Liver (tissue), 9 donors: ENCODE results near the gene ECE1. TPM values are rescaled to one million over a fixed set of nuclear protein-coding genes. Genes with fewer than 3 reads are reported as not detected.

Source experiments
- DNase-seq: peaks from one replicate; pipeline ENCODE4 v3.0.0-alpha.2; 2017; ENCODE audit warnings: low spot score
- H3K27ac ChIP-seq, 2 donors: one replicate each; pipeline ENCODE4 v1.7.0; 2013; ENCODE audit warnings: inconsistent platforms in 2 of 2, low read length in 2 of 2, control low read depth in 1 of 2, low read depth in 1 of 2, mild to moderate bottlenecking in 1 of 2
- H3K27me3 ChIP-seq, 4 donors: one replicate each; pipeline versions ENCODE4 v1.6.1 to v1.7.0; 2013; ENCODE audit warnings: low read length in 3 of 4, inconsistent platforms in 1 of 4, mild to moderate bottlenecking in 1 of 4, moderate library complexity in 1 of 4; ENCODE audit not compliant: control insufficient read depth in 4 of 4, insufficient read depth in 4 of 4
- H3K36me3 ChIP-seq, 4 donors: one replicate each; pipeline versions ENCODE4 v1.6.1 to v1.7.0; 2013; ENCODE audit warnings: low read length in 3 of 4, mild to moderate bottlenecking in 3 of 4, low read depth in 1 of 4, moderate library complexity in 1 of 4; ENCODE audit not compliant: control insufficient read depth in 4 of 4, insufficient read depth in 3 of 4
- H3K4me1 ChIP-seq, 4 donors: one replicate each; pipeline versions ENCODE4 v1.6.1 to v1.7.0; 2013; ENCODE audit warnings: low read length in 3 of 4, mild to moderate bottlenecking in 3 of 4, moderate library complexity in 1 of 4; ENCODE audit not compliant: control insufficient read depth in 4 of 4, insufficient read depth in 4 of 4
- H3K4me3 ChIP-seq, 3 donors: one replicate each; pipeline versions ENCODE4 v1.6.1 to v1.7.0; 2013; ENCODE audit warnings: low read length in 3 of 3, control low read depth in 1 of 3, low read depth in 1 of 3, mild to moderate bottlenecking in 1 of 3
- H3K9ac ChIP-seq, 2 donors: one replicate each; pipeline ENCODE4 v1.7.0; 2013; ENCODE audit warnings: low read length in 2 of 2, mild to moderate bottlenecking in 2 of 2, moderate library complexity in 2 of 2, control low read depth in 1 of 2, low read depth in 1 of 2
- H3K9me3 ChIP-seq, 4 donors: one replicate each; pipeline versions ENCODE4 v1.6.1 to v1.7.0; 2013; ENCODE audit warnings: low read length in 3 of 4; ENCODE audit not compliant: control insufficient read depth in 4 of 4
- ATF3 ChIP-seq: IDR thresholded peaks from 2 replicates; pipeline ENCODE4 v1.6.1; 2016; ENCODE audit warnings: antibody characterized with exemption
- CTCF ChIP-seq: fragments of 150-350 bp; IDR thresholded peaks from 2 replicates; pipeline ENCODE4 v1.5.1; 2017; ENCODE audit warnings: improper control_type of control experiment, low read depth, low read length; ENCODE audit not compliant: missing input control
- EGR1 ChIP-seq, 2 donors: IDR thresholded peaks; 2 replicates each; pipeline ENCODE4 v1.6.1; 2016 to 2018; ENCODE audit warnings: antibody characterized with exemption in 2 of 2, low read depth in 2 of 2
- FOXA1 ChIP-seq: IDR thresholded peaks from 2 replicates; pipeline ENCODE4 v1.6.1; 2016; ENCODE audit warnings: antibody characterized with exemption
- FOXA2 ChIP-seq: IDR thresholded peaks from 2 replicates; pipeline ENCODE4 v1.6.1; 2016; ENCODE audit warnings: antibody characterized with exemption
- GABPA ChIP-seq, 2 donors: IDR thresholded peaks in 1 of 2; conservative IDR thresholded peaks in 1 of 2; 2 replicates each; pipeline ENCODE4 v1.6.1; 2016; ENCODE audit warnings: antibody characterized with exemption in 2 of 2, mild to moderate bottlenecking in 1 of 2, moderate library complexity in 1 of 2
- HNF4A ChIP-seq, 2 donors: conservative IDR thresholded peaks; 2 replicates each; pipeline ENCODE4 v1.6.1; 2016; ENCODE audit warnings: antibody characterized with exemption in 2 of 2, mild to moderate bottlenecking in 2 of 2
- HNF4G ChIP-seq: IDR thresholded peaks from 2 replicates; pipeline ENCODE4 v1.6.1; 2016; ENCODE audit warnings: antibody characterized with exemption
- JUND ChIP-seq, 2 donors: IDR thresholded peaks; 2 replicates each; pipeline ENCODE4 v1.6.1; 2016; ENCODE audit warnings: antibody characterized with exemption in 2 of 2
- MAX ChIP-seq: IDR thresholded peaks from 2 replicates; pipeline ENCODE4 v1.6.1; 2016; ENCODE audit warnings: antibody characterized with exemption
- NR2F2 ChIP-seq: IDR thresholded peaks from 2 replicates; pipeline ENCODE4 v1.6.1; 2016; ENCODE audit warnings: antibody characterized with exemption
- RAD21 ChIP-seq, 2 donors: IDR thresholded peaks; 2 replicates each; pipeline ENCODE4 v1.6.1; 2016; ENCODE audit warnings: antibody characterized with exemption in 2 of 2, mild to moderate bottlenecking in 2 of 2
- REST ChIP-seq: IDR thresholded peaks from 2 replicates; pipeline ENCODE4 v1.6.1; 2016; ENCODE audit warnings: antibody characterized with exemption, mild to moderate bottlenecking
- RXRA ChIP-seq, 2 donors: IDR thresholded peaks; 2 replicates each; pipeline ENCODE4 v1.6.1; 2017 to 2018; ENCODE audit warnings: antibody characterized with exemption in 2 of 2, mild to moderate bottlenecking in 1 of 2
- SP1 ChIP-seq: IDR thresholded peaks from 2 replicates; pipeline ENCODE4 v1.6.1; 2018; ENCODE audit warnings: antibody characterized with exemption, mild to moderate bottlenecking
- TAF1 ChIP-seq: conservative IDR thresholded peaks from 2 replicates; pipeline ENCODE4 v1.6.1; 2016; ENCODE audit warnings: antibody characterized with exemption, mild to moderate bottlenecking
- YY1 ChIP-seq: IDR thresholded peaks from 2 replicates; pipeline ENCODE4 v1.6.1; 2016; ENCODE audit warnings: antibody characterized with exemption, mild to moderate bottlenecking
- ZBTB33 ChIP-seq: IDR thresholded peaks from 2 replicates; pipeline ENCODE4 v1.6.1; 2016; ENCODE audit warnings: antibody characterized with exemption
- WGBS: extraction: QIAGEN DNeasy Blood & Tissue Kit; methylation state at CpG from one replicate; pipeline ENCODE4 v1.1.7; 2013; 5-methylcytosine and 5-hydroxymethylcytosine counted together
- polyA plus RNA-seq, 2 donors: library from polyadenylated mRNA; stranded (reverse) in 1 of 2; unstranded in 1 of 2; fragments of 200-250 nt in 1 of 2; fragments of >200 nt in 1 of 2; fragmentation: Nextera tagmentation in 1 of 2; extraction: Ambion mirVana in 1 of 2; gene quantifications; one replicate each; pipeline versions ENCODE4 v1.2.1 to v1.2.3, GENCODE V29; 2013 to 2015
- total RNA-seq, 2 donors: library from RNA; depleted of rRNA; stranded (reverse); fragments of >200 nt; gene quantifications; one replicate each; pipeline ENCODE4 v1.2.3, GENCODE V29; 2014
- donor health status: healthy.
- donor health status: healthy.
- donor health status: healthy.
- donor health status: healthy.
- donor health status: healthy.

Gene ECE1
- total and polyA plus RNA-seq, 4 donors: 29.3 to 46.4 (median 39.6) TPM

GRCh38 chr1:21176586-21177555, 113.4 kb downstream of the ECE1 start, which contains the start of gene EIF4G3:
EIF4G3 (minus strand) TSS chr1:21176897; CDS start chr1:21002742, 174,155 bp downstream.
- Histone ChIP-seq H3K4me1 (peaks cover 2 to 25% (median 11%) of the 10 kb centered on the region in 4 donors), H3K36me3 (peaks cover 0 to 1% (median 0%) of the 10 kb centered on the region in 4 donors), H3K9me3 (no peaks in the 10 kb centered on the region), H3K4me3 (peak within 1 kb of the TSS; percentile 67 to 90 (median 76)), H3K9ac (peak within 1 kb of the TSS; percentile 78), H3K27ac (peak within 1 kb of the TSS; percentile 90 to 96), H3K27me3 (no peaks in the 10 kb centered on the region)
- WGBS: 2% methylated on average over 90 of the region's 90 CpGs
- DNase-seq: peak; percentile 100
- TF ChIP-seq FOXA2 (no peak), REST (no peak), ATF3 (no peak), SP1 (no peak), NR2F2 (no peak), EGR1 (IDR thresholded peaks at IDR 0.05; ENCODE audit: low read depth in 2 of 2) (no peak), RXRA (IDR thresholded peaks at IDR 0.05) (no peak), GABPA (IDR thresholded peaks at IDR 0.05 in 1 of 2, conservative IDR thresholded peaks at IDR 0.05 in 1 of 2) (no peak), MAX (peak; percentile 28), JUND (IDR thresholded peaks at IDR 0.05) (no peak), ZBTB33 (peak; percentile 93), CTCF (no peak), HNF4G (peak; percentile 87), YY1 (peak; percentile 98), HNF4A (conservative IDR thresholded peaks at IDR 0.05) (peak in 1 of 2 donors; percentile 22), FOXA1 (no peak), TAF1 (no peak), RAD21 (IDR thresholded peaks at IDR 0.05) (peak in 1 of 2 donors; percentile 30)
